Measurements from ENCODE around the gene TMEM132C.

The TMEM132C gene

GRCh38 chr12:128671528-128672042 lies 404.6 kb downstream of the TMEM132C start:
- TF ChIP-seq POLR2AphosphoS5 (IDR thresholded peaks at IDR 0.05; ENCODE audit: low read depth, low read length) (no peak), TAF1 (IDR thresholded peaks at IDR 0.05; ENCODE audit: borderline replicate concordance, insufficient read depth, low read length) (no peak), FOXP2 (optimal IDR thresholded peaks at IDR 0.05; ENCODE audit: borderline replicate concordance, extremely low read depth, extremely low read length, insufficient read depth) (no peak), REST (IDR thresholded peaks at IDR 0.05; ENCODE audit: insufficient read depth in 1 of 2, low read depth in 2 of 2, low read length in 2 of 2) (no peak), SIN3A (IDR thresholded peaks at IDR 0.05; ENCODE audit: borderline replicate concordance, insufficient read depth, low read length) (no peak)

GRCh38 chr12:128672428-128672827 lies 405.5 kb downstream of the TMEM132C start:
- TF ChIP-seq REST (IDR thresholded peaks at IDR 0.05; ENCODE audit: insufficient read depth in 1 of 2, low read depth in 2 of 2, low read length in 2 of 2): no peak
- TF ChIP-seq FOXP2 (optimal IDR thresholded peaks at IDR 0.05; ENCODE audit: borderline replicate concordance, extremely low read depth, extremely low read length, insufficient read depth): no peak
- TF ChIP-seq POLR2AphosphoS5 (IDR thresholded peaks at IDR 0.05; ENCODE audit: low read depth, low read length): no peak
- TF ChIP-seq SIN3A (IDR thresholded peaks at IDR 0.05; ENCODE audit: borderline replicate concordance, insufficient read depth, low read length): no peak
- no peak for TF ChIP-seq TAF1 (IDR thresholded peaks at IDR 0.05; ENCODE audit: borderline replicate concordance, insufficient read depth, low read length)

DNA sequence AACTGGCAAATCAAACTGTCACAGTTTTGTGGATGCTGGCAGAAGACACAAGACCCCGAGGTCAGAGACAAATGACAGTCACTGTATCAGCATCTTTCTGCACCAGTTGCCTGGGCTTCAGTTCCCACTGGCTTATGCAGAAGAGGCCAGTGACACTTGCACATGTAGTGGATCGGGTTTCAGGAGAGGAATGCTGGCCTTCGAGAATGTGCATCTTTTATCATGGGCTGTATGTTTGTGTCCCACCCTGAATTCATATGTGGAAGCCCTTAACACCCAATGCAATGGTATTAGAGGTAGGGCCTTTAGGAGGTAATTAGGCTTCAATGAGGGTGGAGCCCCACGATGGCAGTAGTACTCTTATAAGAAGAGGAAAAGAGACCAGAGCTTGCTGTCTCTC lies 405.9 kb downstream of the TMEM132C start:
- TF ChIP-seq SIN3A (IDR thresholded peaks at IDR 0.05; ENCODE audit: borderline replicate concordance, insufficient read depth, low read length): no peak
- no peak for TF ChIP-seq FOXP2 (optimal IDR thresholded peaks at IDR 0.05; ENCODE audit: borderline replicate concordance, extremely low read depth, extremely low read length, insufficient read depth)
- TF ChIP-seq POLR2AphosphoS5 (IDR thresholded peaks at IDR 0.05; ENCODE audit: low read depth, low read length): no peak
- TF ChIP-seq TAF1 (IDR thresholded peaks at IDR 0.05; ENCODE audit: borderline replicate concordance, insufficient read depth, low read length): no peak
- TF ChIP-seq REST (IDR thresholded peaks at IDR 0.05; ENCODE audit: insufficient read depth in 1 of 2, low read depth in 2 of 2, low read length in 2 of 2): no peak

DNA sequence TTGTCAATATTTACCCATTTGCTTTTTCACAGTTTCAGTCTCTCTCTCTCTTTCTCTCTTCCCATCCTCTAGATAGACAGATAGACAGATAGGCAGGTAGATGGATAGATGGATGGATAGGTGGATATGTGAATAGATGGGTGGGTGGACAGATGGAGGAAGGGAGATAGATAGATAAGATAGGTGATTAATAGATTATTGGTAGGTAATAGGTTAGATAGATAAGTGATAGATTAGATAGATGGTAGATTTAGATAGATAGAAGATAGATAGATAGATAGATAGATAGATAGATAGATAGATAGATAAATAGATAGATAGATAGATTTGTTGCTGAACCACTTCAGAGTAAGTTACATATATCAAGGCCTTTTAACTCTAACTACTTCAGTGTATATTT lies 408.6 kb downstream of the TMEM132C start:
- no peak for TF ChIP-seq SIN3A (IDR thresholded peaks at IDR 0.05; ENCODE audit: borderline replicate concordance, insufficient read depth, low read length)
- TF ChIP-seq FOXP2 (optimal IDR thresholded peaks at IDR 0.05; ENCODE audit: borderline replicate concordance, extremely low read depth, extremely low read length, insufficient read depth): no peak
- TF ChIP-seq TAF1 (IDR thresholded peaks at IDR 0.05; ENCODE audit: borderline replicate concordance, insufficient read depth, low read length): no peak
- TF ChIP-seq REST (IDR thresholded peaks at IDR 0.05; ENCODE audit: insufficient read depth in 1 of 2, low read depth in 2 of 2, low read length in 2 of 2): no peak
- no peak for TF ChIP-seq POLR2AphosphoS5 (IDR thresholded peaks at IDR 0.05; ENCODE audit: low read depth, low read length)

DNA sequence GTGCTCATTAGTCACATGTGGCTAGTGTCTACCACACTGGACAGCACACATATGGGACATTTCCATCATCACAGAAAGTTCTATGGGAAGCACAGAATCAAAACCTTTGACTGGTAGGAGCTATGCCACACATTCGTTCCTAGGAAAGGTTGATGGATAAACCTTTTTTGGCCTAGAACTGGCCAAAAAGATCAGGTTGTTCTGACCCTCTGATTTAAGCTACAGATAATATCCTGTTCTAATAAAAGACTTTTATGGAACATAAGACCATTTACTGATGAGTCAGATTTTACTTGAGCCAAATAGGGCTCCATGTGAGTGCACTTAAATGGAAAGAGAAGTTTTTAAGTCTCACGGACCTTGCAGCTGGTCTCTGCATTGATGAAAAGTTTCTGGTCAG lies 413.6 kb downstream of the TMEM132C start:
- no peak for TF ChIP-seq FOXP2 (optimal IDR thresholded peaks at IDR 0.05; ENCODE audit: borderline replicate concordance, extremely low read depth, extremely low read length, insufficient read depth)
- no peak for TF ChIP-seq SIN3A (IDR thresholded peaks at IDR 0.05; ENCODE audit: borderline replicate concordance, insufficient read depth, low read length)
- TF ChIP-seq REST (IDR thresholded peaks at IDR 0.05; ENCODE audit: insufficient read depth in 1 of 2, low read depth in 2 of 2, low read length in 2 of 2): no peak
- TF ChIP-seq POLR2AphosphoS5 (IDR thresholded peaks at IDR 0.05; ENCODE audit: low read depth, low read length): no peak
- no peak for TF ChIP-seq TAF1 (IDR thresholded peaks at IDR 0.05; ENCODE audit: borderline replicate concordance, insufficient read depth, low read length)
